ENCODE results near the gene TBX6.
"Not testable (repeated sequence)": the region's sequence is repeated elsewhere in the genome, so short reads cannot be mapped to it uniquely, and the experiment has no call there.

Gene TBX6

GRCh38 chr16:30065102-30065942 is 26.4 kb downstream of the TBX6 start, which contains the start of gene ALDOA:
ALDOA (plus strand) TSS chr16:30065760; CDS start chr16:30066898, 1,138 bp downstream.
- DNase-seq: peak; percentile 97 to 98

GRCh38 chr16:30064729-30065101 is 27.0 kb downstream of the TBX6 start:
- no peak for DNase-seq

- DNase-seq: peak; percentile 85 to 95
These were observed 27.6 kb downstream of the TBX6 start for GRCh38 chr16:30063893-30064728.

- no peak for DNase-seq
These were observed 28.3 kb downstream of the TBX6 start for GRCh38 chr16:30063278-30063892.

GRCh38 chr16:30060836-30061554 is 30.7 kb downstream of the TBX6 start:
- no peak for DNase-seq

- DNase-seq: no peak
These were observed 31.4 kb downstream of the TBX6 start for GRCh38 chr16:30060346-30060745.

GRCh38 chr16:30054959-30055553 is 36.7 kb downstream of the TBX6 start:
- peak in 1 of 2 experiments; percentile 52 for DNase-seq

- DNase-seq: no peak
These were observed 37.3 kb downstream of the TBX6 start for GRCh38 chr16:30054451-30054850.

GRCh38 chr16:30053376-30054015 is 38.2 kb downstream of the TBX6 start:
- peak in 1 of 2 experiments; percentile 34 for DNase-seq

GRCh38 chr16:30052671-30053372 is 38.9 kb downstream of the TBX6 start:
- DNase-seq: peak; percentile 95 to 97

- no peak for DNase-seq
These were observed 40.2 kb downstream of the TBX6 start for GRCh38 chr16:30051518-30051917.

GRCh38 chr16:30049871-30050270 is 41.9 kb downstream of the TBX6 start:
- DNase-seq: no peak

GRCh38 chr16:30046588-30046987 is 45.1 kb downstream of the TBX6 start:
- DNase-seq: no peak

- no peak for DNase-seq
These were observed 45.5 kb downstream of the TBX6 start for GRCh38 chr16:30046178-30046577.

- DNase-seq: peak; percentile 25 to 36
These were observed 49.9 kb downstream of the TBX6 start for GRCh38 chr16:30041841-30042240.

GRCh38 chr16:30040690-30041089 is 51.0 kb downstream of the TBX6 start:
- not testable (repeated sequence) for DNase-seq

- no peak for DNase-seq
These were observed 51.5 kb downstream of the TBX6 start for GRCh38 chr16:30040221-30040620.
